Medulla oblongata (tissue), 1 donor: ENCODE measurements around the gene ALPG.
A peak's percentile ranks its signal among the peaks of the same experiment; 100 is the strongest.
"Not testable (repeated sequence)": the region's sequence is repeated elsewhere in the genome, so short reads cannot be mapped to it uniquely, and the experiment has no call there.

ENCODE experiments used
- DNase-seq: peaks from one replicate; pipeline ENCODE4 v3.0.0-alpha.2; 2015; ENCODE audit errors: extremely low spot score

Gene ALPG

GRCh38 chr2:232406556-232407310, at the start of gene ALPG:
TSS of gene ALPG (plus strand) at chr2:232406844. CDS start at chr2:232406895, 51 bp downstream.
- no peak for DNase-seq

- DNase-seq = no peak
Observed at GRCh38 chr2:232361646-232362045, 45.0 kb upstream of the ALPG start.

GRCh38 chr2:232362174-232362900, 44.3 kb upstream of the ALPG start:
- DNase-seq = no peak

GRCh38 chr2:232363064-232363783, 43.4 kb upstream of the ALPG start:
- DNase-seq = not testable (repeated sequence)

GRCh38 chr2:232363784-232364615, 42.6 kb upstream of the ALPG start:
- DNase-seq = no peak

GRCh38 chr2:232364806-232365594, 41.6 kb upstream of the ALPG start:
- not testable (repeated sequence) for DNase-seq

- no peak for DNase-seq
Observed at GRCh38 chr2:232365621-232366321, 40.9 kb upstream of the ALPG start.

- DNase-seq = not testable (repeated sequence)
Observed at GRCh38 chr2:232366461-232366860, 40.2 kb upstream of the ALPG start.

GRCh38 chr2:232367016-232367415, 39.6 kb upstream of the ALPG start:
- DNase-seq = no peak

- no peak for DNase-seq
Observed at GRCh38 chr2:232367591-232368233, 38.9 kb upstream of the ALPG start.

GRCh38 chr2:232368311-232368731, 38.3 kb upstream of the ALPG start:
- no peak for DNase-seq

GRCh38 chr2:232369126-232369951, 37.3 kb upstream of the ALPG start:
- peak; percentile 7 for DNase-seq

GRCh38 chr2:232370007-232370406, 36.6 kb upstream of the ALPG start:
- DNase-seq = not testable (repeated sequence)

GRCh38 chr2:232372231-232373208, 34.1 kb upstream of the ALPG start:
- DNase-seq = no peak

GRCh38 chr2:232374356-232374755, 32.3 kb upstream of the ALPG start:
- DNase-seq = no peak

- DNase-seq = no peak
Observed at GRCh38 chr2:232375164-232375563, 31.5 kb upstream of the ALPG start.

- DNase-seq = no peak
Observed at GRCh38 chr2:232376260-232376659, 30.4 kb upstream of the ALPG start.
